Skeletal muscle satellite cell (primary cell): ENCODE results near the gene TYK2.
"Not testable (repeated sequence)": the region's sequence is repeated elsewhere in the genome, so short reads cannot be mapped to it uniquely, and the experiment has no call there.

Source experiments
- H3K27me3 ChIP-seq: 2 replicates; pipeline ENCODE4 v1.7.0; 2013; ENCODE audit warnings: low read length; ENCODE audit not compliant: control insufficient read depth, insufficient read depth
- H3K36me3 ChIP-seq: 2 replicates; pipeline ENCODE4 v1.7.0; 2013; ENCODE audit warnings: mild to moderate bottlenecking, control low read depth, low read length; ENCODE audit not compliant: insufficient read depth
- H3K4me1 ChIP-seq: 2 replicates; pipeline ENCODE4 v1.7.0; 2013; ENCODE audit warnings: low read length; ENCODE audit not compliant: control insufficient read depth, insufficient read depth
- H3K4me2 ChIP-seq: 2 replicates; pipeline ENCODE4 v1.7.0; 2013; ENCODE audit warnings: mild to moderate bottlenecking, low read length
- H3K4me3 ChIP-seq: 2 replicates; pipeline ENCODE4 v1.7.0; 2013; ENCODE audit warnings: low read length
- H3K9ac ChIP-seq: 2 replicates; pipeline ENCODE4 v1.7.0; 2013; ENCODE audit warnings: mild to moderate bottlenecking, low read depth, low read length, moderate library complexity
- H3K9me3 ChIP-seq: replicated peaks from 2 replicates; pipeline ENCODE4 v1.7.0; 2013; ENCODE audit warnings: mild to moderate bottlenecking, control low read depth, low read length

Gene TYK2

DNA sequence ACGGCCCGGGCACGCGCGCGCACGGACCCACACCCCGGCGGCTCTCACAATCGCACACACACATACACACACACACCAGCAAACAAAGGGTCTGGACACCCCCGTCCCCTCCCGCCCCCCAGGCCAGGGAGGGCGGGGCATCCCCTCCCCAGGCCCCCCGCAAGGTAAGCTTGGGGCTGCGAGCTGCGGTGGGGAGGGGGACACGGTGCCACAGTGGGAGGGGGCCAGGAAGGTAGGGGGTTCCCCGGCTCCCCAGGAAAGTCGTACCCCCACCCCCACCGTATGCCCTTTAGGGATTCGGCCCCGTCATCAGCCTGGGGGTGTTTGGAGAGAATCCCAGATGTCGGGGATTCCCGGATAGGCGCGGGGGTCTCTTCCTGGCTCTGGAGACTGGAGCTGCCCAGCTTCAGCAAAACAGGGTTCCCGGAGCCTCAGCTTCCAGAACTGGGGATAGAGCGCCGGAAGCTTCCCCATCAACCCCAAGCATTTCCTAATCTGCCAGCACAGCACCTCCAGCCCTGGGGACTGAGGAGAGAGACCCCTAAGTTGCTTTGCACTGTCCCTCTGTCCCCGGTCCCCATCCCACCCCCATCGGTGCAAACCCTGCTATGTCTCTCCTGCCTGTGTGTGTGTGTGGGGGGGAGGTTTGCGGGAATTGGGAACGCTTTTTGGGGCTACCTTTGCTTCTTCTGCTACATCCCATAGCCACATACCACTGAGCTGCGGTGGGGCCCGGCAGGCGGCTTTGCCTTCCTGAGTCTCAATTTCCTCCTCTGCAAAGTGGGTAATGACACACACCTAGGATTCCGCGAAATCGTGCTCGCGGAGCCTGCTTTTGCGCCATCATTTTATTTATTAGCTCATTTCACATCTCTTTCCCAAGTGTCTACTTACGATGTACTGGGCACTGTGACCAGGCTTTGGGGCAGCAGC is 24.8 kb upstream of the TYK2 start:
- peaks cover 39% of the 10 kb centered on the region for H3K4me1 ChIP-seq
- H3K27me3 ChIP-seq = peaks cover 12% of the 10 kb centered on the region
- peak overlapping the region; percentile 99 for H3K9ac ChIP-seq

GRCh38 chr19:10403137-10404021 is 23.0 kb upstream of the TYK2 start, which contains the start of gene CDC37:
Gene CDC37, minus strand, starts transcription at chr19:10403542. Its CDS starts 63 bp downstream, at chr19:10403479.
- Histone ChIP-seq H3K9me3 (no peaks in the 10 kb centered on the region), H3K27me3 (peaks cover 12% of the 10 kb centered on the region), H3K9ac (peak within 1 kb of the TSS; percentile 99), H3K4me1 (peaks cover 34% of the 10 kb centered on the region), H3K36me3 (peaks cover 19% of the 10 kb centered on the region), H3K4me3 (peak within 1 kb of the TSS; percentile 90), H3K4me2 (peak within 1 kb of the TSS; percentile 99)

More for the DNA sequence above, 24.8 kb upstream of the TYK2 start:
- H3K36me3 ChIP-seq = peaks cover 12% of the 10 kb centered on the region
- no peaks in the 10 kb centered on the region for H3K9me3 ChIP-seq
- H3K4me3 ChIP-seq = peak overlapping the region; percentile 90
- peak overlapping the region; percentile 99 for H3K4me2 ChIP-seq

DNA sequence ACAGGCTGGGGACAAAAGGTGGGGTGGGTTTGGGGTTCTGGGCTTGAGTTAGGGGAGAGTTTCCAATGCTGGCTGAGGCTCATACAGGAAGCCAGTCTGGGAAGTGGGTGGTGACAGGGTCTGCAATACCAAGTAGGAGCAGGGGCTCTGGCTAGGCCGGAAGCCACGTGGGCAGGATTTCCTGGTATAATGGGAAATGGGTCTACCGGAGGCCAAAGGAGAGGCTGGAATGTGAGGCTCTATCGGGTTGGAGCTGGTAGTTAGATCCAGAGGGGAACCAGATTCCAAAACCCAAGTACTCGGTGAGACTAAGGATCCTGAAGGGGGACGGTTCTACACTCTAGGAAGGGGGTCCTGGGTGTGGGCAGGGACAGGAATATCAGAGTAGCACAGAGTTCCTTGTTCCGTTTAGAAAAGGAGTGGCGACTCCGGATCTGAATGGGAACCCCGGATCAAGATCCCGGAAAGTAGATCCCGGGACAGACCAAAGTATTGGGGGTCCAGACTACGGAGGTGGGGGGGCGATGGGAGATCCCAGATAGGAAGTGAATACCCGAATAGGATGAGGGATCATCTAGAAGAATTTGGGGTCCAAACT is 22.2 kb upstream of the TYK2 start:
- peak overlapping the region; percentile 99 for H3K4me2 ChIP-seq
- H3K27me3 ChIP-seq = peaks cover 12% of the 10 kb centered on the region
- peak overlapping the region; percentile 99 for H3K9ac ChIP-seq
- H3K36me3 ChIP-seq = peaks cover 21% of the 10 kb centered on the region
- H3K9me3 ChIP-seq = no peaks in the 10 kb centered on the region
- peak overlapping the region; percentile 90 for H3K4me3 ChIP-seq
- peaks cover 34% of the 10 kb centered on the region for H3K4me1 ChIP-seq

- Histone ChIP-seq H3K36me3 (peaks cover 40% of the 10 kb centered on the region), H3K9me3 (no peaks in the 10 kb centered on the region), H3K9ac (no peak overlapping the region), H3K4me1 (peaks cover 27% of the 10 kb centered on the region), H3K4me3 (no peak overlapping the region), H3K4me2 (peak overlapping the region; percentile 9), H3K27me3 (no peaks in the 10 kb centered on the region)
Measured at GRCh38 chr19:10399878-10400277, 19.5 kb upstream of the TYK2 start.

DNA sequence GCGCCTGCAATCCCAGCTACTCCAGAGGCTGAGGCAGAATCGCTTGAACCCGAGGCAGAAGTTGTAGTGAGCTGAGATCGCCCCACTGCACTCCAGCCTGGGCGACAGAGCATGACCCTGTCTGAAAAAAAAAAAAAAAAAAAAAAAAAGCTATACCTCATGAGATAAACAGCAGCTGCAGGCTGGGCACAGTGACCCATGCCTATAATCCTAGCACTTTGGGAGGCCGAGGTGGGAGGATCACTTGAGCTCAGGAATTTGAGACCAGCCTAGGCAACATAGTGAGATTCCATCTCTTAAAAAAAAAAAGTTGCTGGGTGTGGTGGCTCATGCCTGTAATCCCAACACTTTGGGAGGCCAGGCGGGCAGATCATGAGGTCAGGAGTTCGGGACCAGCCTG is 19.0 kb upstream of the TYK2 start:
- peaks cover 23% of the 10 kb centered on the region for H3K4me1 ChIP-seq
- H3K9me3 ChIP-seq, H3K4me3 ChIP-seq, H3K9ac ChIP-seq, H3K4me2 ChIP-seq, H3K27me3 ChIP-seq: not testable (repeated sequence)
- peaks cover 42% of the 10 kb centered on the region for H3K36me3 ChIP-seq

- Histone ChIP-seq H3K9ac (no peak overlapping the region), H3K36me3 (peaks cover 42% of the 10 kb centered on the region), H3K27me3 (no peaks in the 10 kb centered on the region), H3K4me2 (no peak overlapping the region), H3K4me3 (no peak overlapping the region), H3K9me3 (no peaks in the 10 kb centered on the region), H3K4me1 (peaks cover 21% of the 10 kb centered on the region)
Measured at GRCh38 chr19:10398819-10399218, 18.4 kb upstream of the TYK2 start.

- Histone ChIP-seq H3K4me2 (no peak overlapping the region), H3K4me1 (peaks cover 11% of the 10 kb centered on the region), H3K9me3 (no peaks in the 10 kb centered on the region), H3K9ac (no peak overlapping the region), H3K36me3 (peaks cover 58% of the 10 kb centered on the region), H3K4me3 (no peak overlapping the region), H3K27me3 (no peaks in the 10 kb centered on the region)
Measured at GRCh38 chr19:10395917-10396316, 15.5 kb upstream of the TYK2 start.

- Histone ChIP-seq H3K9ac (no peak overlapping the region), H3K9me3 (no peaks in the 10 kb centered on the region), H3K4me1 (peaks cover 7% of the 10 kb centered on the region), H3K27me3 (no peaks in the 10 kb centered on the region), H3K4me2 (no peak overlapping the region), H3K4me3 (no peak overlapping the region), H3K36me3 (peaks cover 58% of the 10 kb centered on the region)
Measured at GRCh38 chr19:10395436-10395835, 15.1 kb upstream of the TYK2 start.

DNA sequence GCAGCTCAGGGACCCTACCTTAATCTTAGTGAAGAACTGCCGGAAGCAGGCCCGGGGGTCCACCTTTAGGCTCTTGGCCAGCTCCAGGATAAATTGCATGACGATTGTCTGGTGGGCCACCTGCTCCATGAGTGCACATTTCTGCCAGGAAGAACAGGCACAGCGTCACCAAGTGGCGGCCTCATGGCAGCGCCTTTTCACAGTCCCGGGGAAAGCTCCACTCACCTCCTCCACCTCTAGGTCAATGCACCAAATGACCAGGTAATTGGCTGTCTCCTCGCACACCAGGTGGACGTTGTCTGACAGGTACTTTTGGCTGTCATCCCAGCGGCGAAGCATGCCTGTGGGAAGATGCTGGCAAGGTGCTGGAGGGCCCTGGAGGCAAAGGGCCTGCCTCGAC is 14.6 kb upstream of the TYK2 start:
- H3K4me1 ChIP-seq = peaks cover 2% of the 10 kb centered on the region
- H3K4me3 ChIP-seq = no peak overlapping the region
- H3K36me3 ChIP-seq = peaks cover 59% of the 10 kb centered on the region
- H3K9ac ChIP-seq = no peak overlapping the region
- no peak overlapping the region for H3K4me2 ChIP-seq
- no peaks in the 10 kb centered on the region for H3K9me3 ChIP-seq
- no peaks in the 10 kb centered on the region for H3K27me3 ChIP-seq

DNA sequence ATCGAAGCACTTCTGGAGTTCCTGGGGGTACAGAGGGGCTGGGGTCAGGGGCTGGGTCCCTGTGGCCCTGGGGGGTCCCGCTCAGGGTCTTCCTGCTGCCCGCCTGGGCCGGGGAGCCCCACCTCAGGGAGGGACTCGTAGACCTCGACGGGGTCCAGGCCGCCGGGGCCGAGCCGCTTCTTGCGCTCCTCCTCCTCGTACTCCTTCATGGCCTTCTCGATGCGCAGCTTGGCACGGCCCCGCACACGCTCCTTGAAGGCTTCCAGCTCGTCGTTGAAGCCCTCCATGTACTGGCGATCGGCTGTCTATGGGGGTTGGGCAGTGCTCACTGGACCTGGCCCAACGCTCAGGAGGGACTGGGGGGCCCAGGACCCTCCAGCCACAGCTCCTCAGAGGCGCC is 12.8 kb upstream of the TYK2 start:
- no peak overlapping the region for H3K4me3 ChIP-seq
- H3K4me2 ChIP-seq = no peak overlapping the region
- H3K9me3 ChIP-seq = no peaks in the 10 kb centered on the region
- H3K27me3 ChIP-seq = no peaks in the 10 kb centered on the region
- no peaks in the 10 kb centered on the region for H3K4me1 ChIP-seq
- no peak overlapping the region for H3K9ac ChIP-seq
- peaks cover 57% of the 10 kb centered on the region for H3K36me3 ChIP-seq

DNA sequence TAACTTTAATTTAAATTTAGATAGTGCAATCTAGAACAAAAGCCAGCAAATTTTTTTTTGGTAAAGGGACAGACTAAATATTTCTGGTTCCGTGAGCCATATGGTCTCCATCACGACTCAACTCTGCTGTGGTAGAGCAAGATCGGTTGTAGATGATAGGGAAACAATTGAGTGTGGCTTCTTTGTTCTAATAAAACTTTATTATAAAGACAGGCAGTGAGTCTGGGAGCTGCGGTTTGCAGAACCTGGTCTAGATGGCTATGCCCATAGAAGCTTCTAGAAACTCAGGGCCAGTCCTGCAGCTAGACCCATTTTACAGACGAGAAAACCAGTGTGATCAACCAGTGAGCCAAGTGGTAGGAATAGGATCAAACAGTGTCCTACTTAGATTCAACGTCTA is 11.7 kb upstream of the TYK2 start:
- peaks cover 57% of the 10 kb centered on the region for H3K36me3 ChIP-seq
- H3K9ac ChIP-seq = no peak overlapping the region
- H3K4me1 ChIP-seq = no peaks in the 10 kb centered on the region
- H3K4me2 ChIP-seq = no peak overlapping the region
- H3K9me3 ChIP-seq = no peaks in the 10 kb centered on the region
- no peaks in the 10 kb centered on the region for H3K27me3 ChIP-seq
- no peak overlapping the region for H3K4me3 ChIP-seq
